ENCODE results near the gene AFF1.

DNA sequence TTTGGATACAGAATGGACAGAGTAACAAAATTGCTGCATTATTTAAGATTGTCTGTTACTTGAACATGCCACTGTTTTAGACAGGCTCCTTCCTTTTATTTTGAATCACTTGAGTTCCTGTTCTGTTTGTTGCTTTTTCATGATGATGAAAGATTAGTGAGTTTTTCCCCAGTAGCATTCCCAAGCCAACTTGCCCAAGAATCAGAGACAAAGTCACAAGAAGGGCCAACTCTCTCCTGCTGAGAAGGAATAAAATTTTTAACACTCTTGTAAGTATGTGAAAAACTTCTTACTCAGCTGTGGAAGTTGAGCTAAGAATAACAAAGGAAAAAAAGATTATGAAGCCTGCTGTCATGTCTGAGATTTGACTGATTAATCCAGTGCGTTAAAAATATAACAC, 181.4 kb downstream of the AFF1 start:
- TF ChIP-seq, protein P1, sequence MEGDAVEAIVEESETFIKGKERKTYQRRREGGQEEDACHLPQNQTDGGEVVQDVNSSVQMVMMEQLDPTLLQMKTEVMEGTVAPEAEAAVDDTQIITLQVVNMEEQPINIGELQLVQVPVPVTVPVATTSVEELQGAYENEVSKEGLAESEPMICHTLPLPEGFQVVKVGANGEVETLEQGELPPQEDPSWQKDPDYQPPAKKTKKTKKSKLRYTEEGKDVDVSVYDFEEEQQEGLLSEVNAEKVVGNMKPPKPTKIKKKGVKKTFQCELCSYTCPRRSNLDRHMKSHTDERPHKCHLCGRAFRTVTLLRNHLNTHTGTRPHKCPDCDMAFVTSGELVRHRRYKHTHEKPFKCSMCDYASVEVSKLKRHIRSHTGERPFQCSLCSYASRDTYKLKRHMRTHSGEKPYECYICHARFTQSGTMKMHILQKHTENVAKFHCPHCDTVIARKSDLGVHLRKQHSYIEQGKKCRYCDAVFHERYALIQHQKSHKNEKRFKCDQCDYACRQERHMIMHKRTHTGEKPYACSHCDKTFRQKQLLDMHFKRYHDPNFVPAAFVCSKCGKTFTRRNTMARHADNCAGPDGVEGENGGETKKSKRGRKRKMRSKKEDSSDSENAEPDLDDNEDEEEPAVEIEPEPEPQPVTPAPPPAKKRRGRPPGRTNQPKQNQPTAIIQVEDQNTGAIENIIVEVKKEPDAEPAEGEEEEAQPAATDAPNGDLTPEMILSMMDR (IDR thresholded peaks at IDR 0.05) = no peak
- no peak for TF ChIP-seq POLR2A (IDR thresholded peaks at IDR 0.05)

Measured in esophagus squamous epithelium (tissue), 4 donors.